ENCODE measurements around the gene IFNAR1. TPM values are rescaled to one million over a fixed set of nuclear protein-coding genes. Genes with fewer than 3 reads are reported as not detected.

Gene IFNAR1
- total RNA-seq (10 to 100 TPM; 16.6 to 27.6 TPM), total RNA-seq (47.6 to 53.8 reads per million in 2 donors)

GRCh38 chr21:33324291-33325221 lies at the start of gene IFNAR1:
IFNAR1 (plus strand) TSS chr21:33324970; CDS start chr21:33325056, 86 bp downstream.
- DNase-seq (peak; percentile 96 to 99 (median 98)), ATAC-seq (peak; percentile 86)
- peaks cover 12% of the 10 kb centered on the region for H3K4me1 Mint-ChIP-seq
- H3K9me3 ChIP-seq (ENCODE audit: control insufficient read depth, low read length, poor library complexity, severe bottlenecking): no peaks in the 10 kb centered on the region
- no peaks in the 10 kb centered on the region for H3K27me3 Mint-ChIP-seq
- H3K27ac Mint-ChIP-seq: no peak within 1 kb of the TSS
- H3K4me3 Mint-ChIP-seq: no peak within 1 kb of the TSS
- H3K36me3 Mint-ChIP-seq (ENCODE audit: low read depth): no peaks in the 10 kb centered on the region

- H3K4me3 Mint-ChIP-seq: no peak overlapping the region
- H3K36me3 Mint-ChIP-seq (ENCODE audit: low read depth): peaks cover 5% of the 10 kb centered on the region
- H3K9me3 ChIP-seq (ENCODE audit: control insufficient read depth, low read length, poor library complexity, severe bottlenecking): no peaks in the 10 kb centered on the region
- DNase-seq (no peak), ATAC-seq (no peak)
- H3K4me1 Mint-ChIP-seq: peaks cover 4% of the 10 kb centered on the region
- peak overlapping the region; percentile 54 for H3K27ac Mint-ChIP-seq
- H3K27me3 Mint-ChIP-seq: no peaks in the 10 kb centered on the region
Measured at GRCh38 chr21:33278721-33279120, 46.0 kb upstream of the IFNAR1 start.

- no peaks in the 10 kb centered on the region for H3K27me3 Mint-ChIP-seq
- H3K36me3 Mint-ChIP-seq (ENCODE audit: low read depth): peaks cover 6% of the 10 kb centered on the region
- no peak overlapping the region for H3K4me3 Mint-ChIP-seq
- H3K4me1 Mint-ChIP-seq: peaks cover 4% of the 10 kb centered on the region
- H3K27ac Mint-ChIP-seq: no peak overlapping the region
- ATAC-seq (no peak), DNase-seq (no peak)
- H3K9me3 ChIP-seq (ENCODE audit: control insufficient read depth, low read length, poor library complexity, severe bottlenecking): no peaks in the 10 kb centered on the region
Measured at GRCh38 chr21:33279330-33279820, 45.4 kb upstream of the IFNAR1 start.

GRCh38 chr21:33281096-33281652 lies 43.6 kb upstream of the IFNAR1 start:
- H3K4me1 Mint-ChIP-seq: peaks cover 6% of the 10 kb centered on the region
- H3K27ac Mint-ChIP-seq: no peak overlapping the region
- H3K27me3 Mint-ChIP-seq: no peaks in the 10 kb centered on the region
- no peaks in the 10 kb centered on the region for H3K9me3 ChIP-seq (ENCODE audit: control insufficient read depth, low read length, poor library complexity, severe bottlenecking)
- DNase-seq (no peak), ATAC-seq (no peak)
- H3K36me3 Mint-ChIP-seq (ENCODE audit: low read depth): peaks cover 9% of the 10 kb centered on the region
- no peak overlapping the region for H3K4me3 Mint-ChIP-seq

- Mint-ChIP-seq H3K4me1 (peaks cover 4% of the 10 kb centered on the region), H3K36me3 (ENCODE audit: low read depth) (peaks cover 14% of the 10 kb centered on the region), H3K27ac (no peak overlapping the region), H3K4me3 (no peak overlapping the region), H3K27me3 (no peaks in the 10 kb centered on the region)
- DNase-seq (no peak), ATAC-seq (no peak)
- no peaks in the 10 kb centered on the region for H3K9me3 ChIP-seq (ENCODE audit: control insufficient read depth, low read length, poor library complexity, severe bottlenecking)
Measured at GRCh38 chr21:33283203-33283602, 41.6 kb upstream of the IFNAR1 start.

- Mint-ChIP-seq H3K27me3 (no peaks in the 10 kb centered on the region), H3K4me3 (no peak overlapping the region), H3K36me3 (ENCODE audit: low read depth) (peaks cover 14% of the 10 kb centered on the region), H3K4me1 (peaks cover 11% of the 10 kb centered on the region), H3K27ac (peak overlapping the region; percentile 62)
- ATAC-seq (no peak), DNase-seq (no peak)
- no peaks in the 10 kb centered on the region for H3K9me3 ChIP-seq (ENCODE audit: control insufficient read depth, low read length, poor library complexity, severe bottlenecking)
Measured at GRCh38 chr21:33286076-33286475, 38.7 kb upstream of the IFNAR1 start.

GRCh38 chr21:33286600-33287456 lies 37.9 kb upstream of the IFNAR1 start:
- Mint-ChIP-seq H3K36me3 (ENCODE audit: low read depth) (peaks cover 16% of the 10 kb centered on the region), H3K4me3 (no peak overlapping the region), H3K4me1 (peaks cover 12% of the 10 kb centered on the region), H3K27ac (peak overlapping the region; percentile 62), H3K27me3 (no peaks in the 10 kb centered on the region)
- no peak for DNase-seq
- ATAC-seq: no peak
- no peaks in the 10 kb centered on the region for H3K9me3 ChIP-seq (ENCODE audit: control insufficient read depth, low read length, poor library complexity, severe bottlenecking)

GRCh38 chr21:33289199-33289819 lies 35.5 kb upstream of the IFNAR1 start:
- ATAC-seq (no peak), DNase-seq (no peak)
- Mint-ChIP-seq H3K4me3 (no peak overlapping the region), H3K27ac (no peak overlapping the region), H3K27me3 (no peaks in the 10 kb centered on the region), H3K4me1 (peaks cover 15% of the 10 kb centered on the region), H3K36me3 (ENCODE audit: low read depth) (peaks cover 15% of the 10 kb centered on the region)
- no peaks in the 10 kb centered on the region for H3K9me3 ChIP-seq (ENCODE audit: control insufficient read depth, low read length, poor library complexity, severe bottlenecking)

- H3K36me3 Mint-ChIP-seq (ENCODE audit: low read depth): peaks cover 19% of the 10 kb centered on the region
- DNase-seq: no peak
- no peak overlapping the region for H3K4me3 Mint-ChIP-seq
- ATAC-seq: no peak
- peaks cover 15% of the 10 kb centered on the region for H3K4me1 Mint-ChIP-seq
- no peaks in the 10 kb centered on the region for H3K9me3 ChIP-seq (ENCODE audit: control insufficient read depth, low read length, poor library complexity, severe bottlenecking)
- H3K27ac Mint-ChIP-seq: no peak overlapping the region
- H3K27me3 Mint-ChIP-seq: no peaks in the 10 kb centered on the region
Measured at GRCh38 chr21:33290441-33290840, 34.3 kb upstream of the IFNAR1 start.

- H3K27me3 Mint-ChIP-seq: no peaks in the 10 kb centered on the region
- no peak for ATAC-seq
- no peaks in the 10 kb centered on the region for H3K9me3 ChIP-seq (ENCODE audit: control insufficient read depth, low read length, poor library complexity, severe bottlenecking)
- H3K36me3 Mint-ChIP-seq (ENCODE audit: low read depth): peaks cover 13% of the 10 kb centered on the region
- peaks cover 11% of the 10 kb centered on the region for H3K4me1 Mint-ChIP-seq
- no peak overlapping the region for H3K4me3 Mint-ChIP-seq
- H3K27ac Mint-ChIP-seq: peak overlapping the region; percentile 82
- no peak for DNase-seq
Measured at GRCh38 chr21:33291686-33292085, 33.1 kb upstream of the IFNAR1 start.

GRCh38 chr21:33292724-33293123 lies 32.0 kb upstream of the IFNAR1 start:
- DNase-seq (no peak), ATAC-seq (no peak)
- no peaks in the 10 kb centered on the region for H3K9me3 ChIP-seq (ENCODE audit: control insufficient read depth, low read length, poor library complexity, severe bottlenecking)
- Mint-ChIP-seq H3K4me3 (no peak overlapping the region), H3K36me3 (ENCODE audit: low read depth) (peaks cover 12% of the 10 kb centered on the region), H3K27ac (peak overlapping the region; percentile 82), H3K4me1 (peaks cover 11% of the 10 kb centered on the region), H3K27me3 (no peaks in the 10 kb centered on the region)

GRCh38 chr21:33293136-33293535 lies 31.6 kb upstream of the IFNAR1 start:
- no peak for ATAC-seq

More at GRCh38 chr21:33293136-33293535, 31.6 kb upstream of the IFNAR1 start:
- H3K27ac Mint-ChIP-seq: peak overlapping the region; percentile 82
- H3K27me3 Mint-ChIP-seq: no peaks in the 10 kb centered on the region
- H3K9me3 ChIP-seq (ENCODE audit: control insufficient read depth, low read length, poor library complexity, severe bottlenecking): no peaks in the 10 kb centered on the region
- no peak overlapping the region for H3K4me3 Mint-ChIP-seq
- DNase-seq: no peak
- H3K36me3 Mint-ChIP-seq (ENCODE audit: low read depth): peaks cover 12% of the 10 kb centered on the region
- peaks cover 13% of the 10 kb centered on the region for H3K4me1 Mint-ChIP-seq
